ENCODE results near the gene FUT3.

- TF ChIP-seq EZH2 (IDR thresholded peaks at IDR 0.05; ENCODE audit: insufficient read depth, poor library complexity, severe bottlenecking) (no peak), EZH2phosphoT487 (IDR thresholded peaks at IDR 0.05; ENCODE audit: insufficient read depth, low read depth) (no peak)
These were observed 1.1 kb downstream of the FUT3 start for GRCh38 chr19:5850189-5850588.

All from GM23248 (cell line).